GM10847 (cell line): ENCODE measurements around the gene RBP2.

Experiments
- POLR2A ChIP-seq: IDR thresholded peaks from 2 replicates; pipeline ENCODE4 v1.6.1; 2011; ENCODE audit not compliant: insufficient read length; ENCODE audit errors: extremely low read depth

RBP2 gene

DNA sequence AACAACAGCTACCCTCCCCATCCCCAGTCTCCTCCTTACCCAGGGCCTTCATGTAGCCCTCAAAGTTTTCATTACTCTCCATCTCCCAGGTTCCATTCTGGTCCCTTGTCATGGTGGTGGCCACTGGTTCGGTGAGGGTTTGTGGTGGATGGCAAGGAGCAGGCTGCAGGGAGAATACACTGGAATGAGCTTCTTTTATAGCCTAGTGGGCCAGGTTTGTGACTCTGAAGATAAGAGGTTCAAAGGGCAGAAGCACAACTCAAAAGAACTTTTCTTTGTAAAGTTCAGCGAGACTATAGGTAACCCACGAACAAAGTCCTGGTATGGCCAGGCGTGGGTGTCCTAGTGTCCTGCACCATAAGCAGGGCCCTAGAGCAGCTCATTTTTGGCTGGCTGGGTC is at the start of gene RBP2:
RBP2 (minus strand) TSS at position 169 of the 400 bp plus-strand sequence; CDS start at position 112, 57 bp downstream.
- TF ChIP-seq POLR2A = no peak

DNA sequence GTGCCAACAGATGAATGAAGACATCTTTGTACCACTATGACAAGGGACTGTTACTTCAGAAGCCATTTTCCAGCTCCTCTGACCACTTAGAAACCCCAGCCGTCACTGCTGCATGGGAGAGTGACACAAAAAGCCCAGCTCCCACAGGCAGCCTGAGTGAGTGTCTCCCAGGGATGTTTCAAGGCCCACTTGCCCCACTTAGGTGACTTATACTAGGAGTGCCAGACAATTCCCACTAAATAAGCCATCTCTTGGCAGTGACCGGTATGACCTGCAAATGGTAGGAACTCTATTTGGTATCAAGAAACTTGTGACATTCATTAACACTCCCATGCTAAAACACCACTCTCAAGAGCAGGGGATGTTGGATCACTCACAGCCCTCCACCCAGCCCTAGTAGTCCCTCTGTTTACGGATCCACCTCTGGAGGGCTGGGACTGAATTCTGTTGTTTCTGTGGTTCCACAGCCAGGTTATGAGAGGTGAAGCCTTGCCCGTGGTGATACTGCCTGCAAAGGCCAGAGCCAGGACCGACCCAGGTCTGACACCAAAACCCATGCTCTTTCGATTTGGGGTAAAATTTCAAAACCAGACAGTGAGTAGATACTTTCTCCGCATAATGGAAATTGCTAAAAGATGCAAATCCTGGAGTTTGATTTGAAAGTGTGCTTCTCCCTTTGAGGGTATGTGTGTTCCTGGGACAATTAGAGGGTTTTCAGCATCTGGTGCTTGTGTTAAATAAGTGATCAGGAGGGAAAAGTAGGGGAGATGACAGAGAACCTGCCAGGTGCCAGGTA is 48.7 kb upstream of the RBP2 start:
- TF ChIP-seq POLR2A = no peak

DNA sequence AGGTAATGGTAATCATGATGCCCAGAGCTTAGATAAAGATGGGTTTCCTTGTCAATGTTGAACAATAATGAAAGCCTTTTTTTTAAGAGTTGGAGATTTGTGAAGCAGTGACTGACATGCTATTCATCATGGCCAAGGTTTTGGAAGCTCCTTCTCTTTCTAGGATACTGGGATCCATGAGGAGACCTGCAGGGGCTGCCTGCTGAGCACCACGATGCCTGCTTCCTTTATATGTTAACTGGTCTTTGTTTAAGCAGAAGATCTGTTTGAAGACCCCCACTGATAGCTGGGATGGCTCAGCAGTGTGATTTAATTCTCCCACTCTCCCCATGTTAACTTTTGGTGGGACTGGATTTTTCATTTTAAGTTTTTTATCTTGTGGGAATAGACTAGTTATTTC is 47.4 kb upstream of the RBP2 start:
- TF ChIP-seq POLR2A = no peak

DNA sequence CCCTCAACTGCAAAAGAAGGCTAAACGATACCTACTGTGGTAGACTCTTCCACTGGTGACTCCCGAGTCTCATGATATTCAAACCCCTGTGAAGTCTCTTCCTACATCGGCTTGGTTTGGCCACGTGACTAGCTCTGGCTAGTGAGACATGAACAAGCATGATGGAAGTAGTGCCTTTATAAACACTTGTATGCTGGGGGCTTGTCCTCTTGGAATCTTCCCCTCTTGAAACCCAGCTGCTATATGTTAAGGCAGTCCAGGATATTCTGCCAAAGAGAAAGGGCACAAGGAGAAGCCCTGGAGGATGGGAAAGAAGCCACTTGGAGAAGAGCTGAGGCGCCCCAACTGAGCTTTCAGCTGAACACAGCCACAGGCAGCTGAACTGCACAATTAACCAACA is 46.9 kb upstream of the RBP2 start:
- TF ChIP-seq POLR2A = no peak

DNA sequence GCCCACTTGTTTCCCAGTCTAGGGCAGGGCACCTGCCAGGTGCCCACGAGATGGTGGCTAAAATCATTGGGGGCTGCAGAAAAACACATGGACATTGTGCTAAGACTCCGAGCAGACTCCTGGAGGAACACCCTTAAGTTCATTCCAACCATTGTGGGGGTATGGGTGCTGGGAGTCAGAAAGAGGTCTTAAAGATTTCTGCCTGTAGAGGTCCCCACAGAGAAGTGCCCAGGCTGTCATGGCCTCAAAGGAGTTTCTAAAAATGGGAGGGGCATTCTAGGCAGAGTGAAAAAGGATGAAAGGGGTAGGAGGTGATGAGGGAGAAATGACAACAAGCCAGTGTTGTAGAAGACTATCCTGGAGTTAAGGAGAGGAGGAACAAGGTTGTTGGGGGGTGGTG is 46.1 kb upstream of the RBP2 start:
- TF ChIP-seq POLR2A = no peak

DNA sequence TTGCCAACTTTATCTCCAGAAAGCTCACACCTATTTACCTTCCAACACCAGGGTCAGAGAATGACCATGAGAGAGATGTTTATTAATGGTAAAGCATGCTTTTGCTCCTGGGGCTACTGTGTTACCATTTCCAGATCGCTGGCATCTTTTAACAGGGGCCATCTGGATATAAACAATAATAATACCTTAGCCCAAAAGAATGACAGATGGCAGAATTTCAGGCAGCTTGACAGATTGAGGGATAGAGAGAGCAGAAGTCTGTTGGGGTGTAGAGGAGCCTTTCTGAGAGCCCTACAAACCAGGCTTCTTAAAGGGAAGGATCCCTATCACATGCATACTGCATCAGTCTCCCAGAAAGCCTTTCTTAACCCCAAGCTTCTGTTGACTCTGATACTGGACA is 45.5 kb upstream of the RBP2 start:
- no peak for TF ChIP-seq POLR2A

DNA sequence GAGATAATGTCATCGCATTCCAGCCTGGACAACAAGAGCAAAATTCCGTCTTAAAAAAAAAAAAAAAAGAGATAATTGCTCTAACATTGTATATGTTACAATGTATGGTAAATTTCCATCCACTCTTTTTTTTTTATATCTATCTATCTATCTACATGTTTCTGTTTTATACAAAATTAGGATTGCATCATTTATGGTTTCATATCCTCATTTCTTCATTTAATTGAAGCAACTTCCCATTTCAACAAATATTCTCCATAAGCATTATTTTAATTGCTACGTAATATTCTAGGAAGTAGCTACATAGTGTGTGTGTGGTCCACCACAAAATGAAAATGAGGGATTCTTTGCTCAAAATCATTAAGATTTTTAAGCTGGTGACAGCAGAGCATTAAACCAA is 44.8 kb upstream of the RBP2 start:
- TF ChIP-seq POLR2A = no peak

DNA sequence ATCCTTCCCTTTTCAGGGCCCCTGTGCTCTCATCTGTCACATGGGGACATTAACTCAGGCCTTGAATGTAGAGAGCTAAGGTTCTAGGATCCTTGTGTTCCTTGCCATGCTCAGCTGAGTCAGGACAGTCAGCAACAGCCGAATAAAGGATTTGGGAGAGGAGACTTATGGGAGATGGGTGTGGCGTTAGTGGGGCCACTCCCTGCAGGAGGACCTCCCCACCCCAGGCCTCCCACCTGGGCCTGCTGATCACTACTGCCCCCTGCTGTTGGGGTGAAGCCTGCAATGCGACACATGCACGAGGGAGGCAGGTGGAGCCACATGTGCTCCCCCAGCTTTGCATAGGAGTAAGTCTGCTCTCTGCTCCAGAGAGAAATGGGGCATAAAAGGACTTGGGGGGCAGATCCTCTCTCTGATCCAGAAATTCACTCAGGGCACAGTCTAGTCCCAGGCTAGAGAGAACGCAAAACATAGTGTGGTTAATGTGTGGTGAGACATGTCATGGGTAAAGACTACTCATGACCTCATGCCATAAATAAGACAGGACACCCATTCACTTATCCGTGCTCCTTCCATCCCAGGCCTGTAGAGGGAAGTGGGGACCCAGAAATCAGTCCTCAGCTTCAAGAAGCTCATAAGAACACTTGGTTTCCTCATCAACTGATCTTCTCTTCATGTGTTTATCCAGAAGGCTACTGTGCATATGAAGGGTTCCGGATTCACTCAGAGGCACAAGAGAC is 43.9 kb upstream of the RBP2 start:
- no peak for TF ChIP-seq POLR2A

DNA sequence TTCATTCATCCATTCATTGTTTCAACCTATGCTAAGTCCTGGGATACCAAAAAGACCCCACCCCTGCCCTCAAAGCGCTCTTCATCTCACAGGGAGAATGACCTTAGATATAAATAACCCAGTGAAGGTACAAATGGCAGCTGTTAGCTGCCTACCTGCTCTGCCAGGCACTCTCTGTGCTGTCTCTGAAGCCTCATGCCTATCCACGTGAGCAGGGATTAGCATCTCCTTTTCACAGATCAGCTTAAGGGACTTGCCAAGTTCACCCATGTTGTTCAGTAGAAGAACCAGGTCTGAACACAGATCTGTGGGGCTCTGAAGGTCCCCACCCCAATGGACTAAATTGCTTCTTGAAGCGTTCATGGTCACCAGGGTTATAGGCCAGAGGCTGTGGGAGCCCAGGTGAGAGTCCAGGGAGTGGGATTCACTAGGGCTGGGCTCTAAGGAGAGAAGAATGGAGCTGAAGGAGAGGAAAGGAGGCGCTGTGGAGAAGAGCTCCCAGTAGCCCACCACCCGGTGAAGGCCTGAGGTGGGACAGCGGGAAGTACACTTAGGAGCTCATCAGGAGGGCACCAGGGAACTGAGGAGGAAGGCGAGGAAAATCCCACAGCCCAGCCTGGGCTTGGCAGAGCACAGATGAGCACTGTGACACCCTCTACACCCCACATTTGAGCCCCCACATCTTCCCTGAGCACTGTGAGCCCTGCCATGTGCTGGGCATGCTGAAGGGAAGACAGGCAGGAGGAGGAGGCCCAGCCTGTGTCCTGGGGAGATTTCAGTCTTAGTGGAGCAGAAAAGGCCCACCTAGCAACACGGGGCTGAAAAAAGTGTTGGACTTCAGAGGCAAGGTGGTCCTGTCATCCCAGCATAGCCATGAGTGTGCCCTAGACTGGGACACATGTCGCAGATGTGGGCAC is 42.9 kb upstream of the RBP2 start:
- no peak for TF ChIP-seq POLR2A

DNA sequence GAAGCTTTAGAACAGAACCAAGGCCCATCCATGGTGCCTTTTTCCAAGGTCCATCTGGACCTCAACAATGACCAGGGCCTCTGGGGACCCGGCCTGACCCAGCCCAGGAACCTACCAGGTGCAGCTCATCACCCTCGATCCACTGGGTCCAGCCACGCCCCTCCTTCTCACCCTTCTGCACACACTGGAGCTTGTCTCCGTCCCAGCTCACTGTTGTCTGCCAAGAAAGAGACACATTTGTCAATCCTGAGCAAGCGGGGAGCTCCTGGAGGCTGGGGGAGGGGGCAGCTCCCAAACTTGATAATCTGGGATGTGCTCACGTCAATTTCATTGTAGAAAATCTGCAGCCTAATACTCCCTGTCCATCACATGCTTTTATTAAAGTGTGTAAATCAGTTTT is 42.0 kb upstream of the RBP2 start:
- TF ChIP-seq POLR2A = no peak

DNA sequence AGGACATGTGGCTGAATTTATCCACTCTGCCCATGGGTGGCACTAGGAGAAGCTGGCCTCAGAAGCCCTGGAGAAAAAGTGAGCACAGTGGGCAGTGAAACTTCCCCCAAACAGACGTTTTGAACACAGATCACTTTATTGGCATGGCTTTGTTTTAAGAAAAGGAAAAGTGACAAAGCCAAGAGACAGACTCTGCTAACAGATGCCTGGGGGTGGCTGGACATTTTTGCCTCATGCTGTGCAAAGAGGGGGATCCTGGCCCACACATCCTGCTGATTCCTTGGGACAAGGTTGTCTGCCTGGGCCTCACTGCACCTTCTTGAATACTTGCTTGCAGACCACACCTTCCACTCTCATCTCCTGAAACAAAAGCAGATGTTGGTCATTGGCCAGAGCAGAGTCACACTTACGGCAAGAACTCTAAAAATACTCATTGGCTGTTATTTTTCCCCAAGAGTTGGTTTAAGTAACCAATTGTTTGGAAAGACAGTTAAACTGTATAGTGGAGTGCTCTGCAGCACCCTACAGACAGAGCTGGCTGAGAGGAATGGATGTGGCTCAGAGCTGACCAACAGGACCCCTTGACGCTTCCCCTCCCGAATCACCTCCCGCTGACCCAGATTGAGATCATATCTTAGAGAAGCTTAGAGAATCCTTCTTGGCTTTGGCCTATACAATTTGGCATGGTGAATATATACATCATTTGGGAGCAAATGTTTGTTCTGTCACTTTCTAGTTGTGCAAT is 41.2 kb upstream of the RBP2 start:
- TF ChIP-seq POLR2A = no peak

DNA sequence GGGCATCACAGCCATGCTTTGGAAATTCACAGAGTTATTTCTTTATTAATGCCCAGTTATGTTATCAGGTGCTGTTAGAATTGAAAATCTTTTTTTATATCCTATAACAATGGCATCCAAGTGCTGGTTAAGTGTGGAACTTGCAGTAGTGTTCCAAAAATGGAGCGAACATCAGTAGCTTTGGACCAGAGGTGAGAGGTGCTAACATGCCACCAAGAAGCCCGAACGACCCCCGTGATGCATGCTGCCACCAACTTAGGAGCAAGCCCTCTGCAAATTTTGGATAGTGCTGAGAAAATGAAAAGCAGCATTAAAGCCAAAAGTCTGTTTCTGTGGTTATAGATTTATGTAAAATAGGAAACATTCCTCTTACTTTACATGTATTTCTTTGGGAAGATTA is 38.4 kb upstream of the RBP2 start:
- no peak for TF ChIP-seq POLR2A

DNA sequence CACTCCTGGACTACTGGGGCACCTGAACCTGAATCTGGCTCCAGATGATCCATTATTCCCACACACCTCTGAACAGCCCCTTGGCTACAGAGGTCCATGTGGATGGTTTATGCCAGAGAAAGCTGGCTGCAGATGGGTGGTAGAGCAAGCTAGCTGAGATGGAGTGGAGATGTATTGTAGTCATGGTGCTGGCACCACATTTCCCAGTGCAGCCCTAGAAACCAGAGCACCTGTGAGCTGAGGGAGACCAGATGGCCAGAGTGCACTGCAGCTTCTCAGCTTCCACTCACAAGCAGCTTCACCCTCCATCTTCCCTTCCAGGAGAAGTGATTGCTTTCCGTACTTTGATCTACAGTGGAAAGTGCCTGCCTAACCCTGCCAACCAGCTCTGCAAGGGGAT is 33.3 kb upstream of the RBP2 start:
- no peak for TF ChIP-seq POLR2A

DNA sequence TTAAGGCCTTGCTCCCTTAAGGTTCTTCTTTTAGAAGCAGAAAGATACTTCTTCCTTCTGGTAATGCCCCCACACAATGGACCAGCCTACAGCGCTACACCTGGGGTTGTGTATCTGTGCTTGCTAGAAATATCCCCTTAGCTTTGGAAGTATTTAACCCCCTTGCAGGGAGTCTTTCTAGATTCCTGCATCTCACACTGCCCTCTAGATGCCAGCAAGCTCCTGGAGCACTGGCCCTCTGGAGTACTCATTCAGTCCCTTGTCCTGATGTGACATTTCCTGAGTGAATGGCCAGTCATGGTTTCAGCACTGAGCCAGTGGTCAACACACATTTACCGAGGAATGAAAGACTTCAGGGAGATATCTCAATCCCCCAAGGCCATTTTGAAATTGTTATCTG is 30.4 kb upstream of the RBP2 start:
- TF ChIP-seq POLR2A = no peak
